ENCODE results near the gene BRK1.
"Not testable (repeated sequence)": the region's sequence is repeated elsewhere in the genome, so short reads cannot be mapped to it uniquely, and the experiment has no call there.

- TF ChIP-seq CTCF (IDR thresholded peaks at IDR 0.05; ENCODE audit: low read length); EZH2 (IDR thresholded peaks at IDR 0.05; ENCODE audit: borderline replicate concordance, low read length): not testable (repeated sequence)
Observed at GRCh38 chr3:10175334-10175733, 59.9 kb downstream of the BRK1 start.
